H1 (cell line): ENCODE data around the gene CDC45. TPM values are rescaled to one million over a fixed set of nuclear protein-coding genes. Genes with fewer than 3 reads are reported as not detected.
A peak's percentile ranks its signal among the peaks of the same experiment; 100 is the strongest.

Source experiments
- CTCF ChIP-seq, 3 experiments: IDR thresholded peaks; 1 replicate in 2 of 3; 2 replicates in 1 of 3; pipeline versions ENCODE4 v1.5.1 to v1.6.1; 2011; ENCODE audit warnings: low read length in 3 of 3, mild to moderate bottlenecking in 3 of 3, inconsistent platforms in 2 of 3, low read depth in 1 of 3, moderate library complexity in 1 of 3; ENCODE audit not compliant: insufficient read depth in 1 of 3; ENCODE audit errors: control extremely low read depth in 1 of 3
- EP300 ChIP-seq, 2 experiments: IDR thresholded peaks; 1 replicate in 1 of 2; 2 replicates in 1 of 2; pipeline ENCODE4 v1.6.1; 2011 to 2012; ENCODE audit warnings: low read depth in 2 of 2, low read length in 2 of 2, mild to moderate bottlenecking in 2 of 2, borderline replicate concordance in 1 of 2, inconsistent platforms in 1 of 2, moderate library complexity in 1 of 2
- RBBP5 ChIP-seq: IDR thresholded peaks from 2 replicates; pipeline ENCODE4 v1.7.1; 2012; ENCODE audit warnings: low read depth, mild to moderate bottlenecking, inconsistent platforms, low read length, moderate library complexity, borderline replicate concordance
- YY1 ChIP-seq: IDR thresholded peaks from 2 replicates; pipeline ENCODE4 v1.6.1; 2011; ENCODE audit warnings: low read depth, mild to moderate bottlenecking, low read length
- polyA plus RNA-seq, 7 experiments: library from polyadenylated mRNA; depleted of rRNA in 3 of 7; stranded (reverse) in 5 of 7; unstranded in 2 of 7; fragments of >200 nt in 5 of 7; fragments of 200-250 nt in 2 of 7; gene quantifications; 1 replicate in 5 of 7; 2 replicates in 1 of 7; 4 replicates in 1 of 7; pipeline versions ENCODE4 v1.2.1 to v1.2.3, GENCODE V29; 2011 to 2013; ENCODE audit warnings: missing spikeins in 2 of 7, mixed read lengths in 2 of 7
- total RNA-seq: library from RNA; stranded (reverse); fragmentation: NEBNext Ultra II Directional; extraction: Animal tissue kit (Norgen Biotek cat#: 25700); gene quantifications from 2 replicates; pipeline ENCODE4 v1.2.1, GENCODE V29; 2021
- TF ChIP-seq, protein P1 (sequence below): IDR thresholded peaks from 2 replicates; pipeline ENCODE4 v1.6.1; 2012; ENCODE audit warnings: inconsistent platforms

The CDC45 gene
- total and polyA plus RNA-seq, 2 of the 8 experiments (the other 6 are each of a cell fraction or from before 2014, with no cell fraction given), result 31.9 to 37.7 TPM

DNA sequence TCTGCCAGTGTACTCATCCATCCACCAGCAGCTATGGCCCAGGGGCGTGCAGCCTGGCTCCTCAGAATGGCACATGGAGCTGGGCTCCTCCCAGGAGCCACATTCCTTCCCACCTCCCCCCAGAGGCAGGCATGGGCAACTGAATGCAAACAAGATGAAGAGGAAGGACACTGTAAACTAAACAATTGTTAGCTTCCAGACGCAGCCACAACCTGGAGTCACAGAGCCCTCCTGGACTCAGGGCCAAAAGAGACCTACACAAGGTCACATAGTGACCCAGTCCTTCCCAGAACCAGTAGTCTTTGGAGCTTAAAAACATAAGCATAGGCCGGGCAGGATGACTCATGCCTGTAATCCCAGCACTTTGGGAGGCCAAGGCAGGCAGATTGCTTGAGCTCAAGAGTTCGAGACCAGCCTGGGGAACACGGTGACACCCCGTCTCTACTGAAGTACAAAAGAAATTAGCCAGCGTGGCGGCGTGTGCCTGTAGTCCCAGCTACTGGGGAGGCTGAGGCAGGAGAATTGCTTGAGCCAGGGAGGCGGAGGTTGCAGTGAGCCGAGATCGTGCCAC is 75.2 kb downstream of the CDC45 start (continued):
- peak; percentile 34 to 59 (median 45) for TF ChIP-seq CTCF (IDR thresholded peaks at IDR 0.05; ENCODE audit: control extremely low read depth in 1 of 3, insufficient read depth in 1 of 3, low read depth in 1 of 3, low read length in 3 of 3)
- TF ChIP-seq EP300 (IDR thresholded peaks at IDR 0.05; ENCODE audit: borderline replicate concordance in 1 of 2, low read depth in 2 of 2, low read length in 2 of 2), result peak in 1 of 2 experiments; percentile 58; a peak in 1 of 3 replicates
- peak; percentile 56; the same call in 1 of the 2 replicates for TF ChIP-seq RBBP5
- peak; percentile 66 for TF ChIP-seq YY1
- TF ChIP-seq, protein P1, sequence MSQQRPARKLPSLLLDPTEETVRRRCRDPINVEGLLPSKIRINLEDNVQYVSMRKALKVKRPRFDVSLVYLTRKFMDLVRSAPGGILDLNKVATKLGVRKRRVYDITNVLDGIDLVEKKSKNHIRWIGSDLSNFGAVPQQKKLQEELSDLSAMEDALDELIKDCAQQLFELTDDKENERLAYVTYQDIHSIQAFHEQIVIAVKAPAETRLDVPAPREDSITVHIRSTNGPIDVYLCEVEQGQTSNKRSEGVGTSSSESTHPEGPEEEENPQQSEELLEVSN, result peak; percentile 70; the same call in 1 of the 2 replicates
